ENCODE data around the gene CCDC12.

The CCDC12 gene

GRCh38 chr3:46976326-46977190, at the start of gene CCDC12:
TSS of gene CCDC12 (minus strand) at chr3:46976745. CDS start at chr3:46976732, 13 bp downstream.
- peak within 1 kb of the TSS; percentile 87 for H3K27ac ChIP-seq
- peaks cover 74 to 78% of the 10 kb centered on the region in 2 experiments for H3K4me1 ChIP-seq (ENCODE audit: control insufficient read depth in 1 of 2, insufficient read depth in 1 of 2, low read depth in 1 of 2, low read length in 1 of 2)
- TF ChIP-seq, protein P1, sequence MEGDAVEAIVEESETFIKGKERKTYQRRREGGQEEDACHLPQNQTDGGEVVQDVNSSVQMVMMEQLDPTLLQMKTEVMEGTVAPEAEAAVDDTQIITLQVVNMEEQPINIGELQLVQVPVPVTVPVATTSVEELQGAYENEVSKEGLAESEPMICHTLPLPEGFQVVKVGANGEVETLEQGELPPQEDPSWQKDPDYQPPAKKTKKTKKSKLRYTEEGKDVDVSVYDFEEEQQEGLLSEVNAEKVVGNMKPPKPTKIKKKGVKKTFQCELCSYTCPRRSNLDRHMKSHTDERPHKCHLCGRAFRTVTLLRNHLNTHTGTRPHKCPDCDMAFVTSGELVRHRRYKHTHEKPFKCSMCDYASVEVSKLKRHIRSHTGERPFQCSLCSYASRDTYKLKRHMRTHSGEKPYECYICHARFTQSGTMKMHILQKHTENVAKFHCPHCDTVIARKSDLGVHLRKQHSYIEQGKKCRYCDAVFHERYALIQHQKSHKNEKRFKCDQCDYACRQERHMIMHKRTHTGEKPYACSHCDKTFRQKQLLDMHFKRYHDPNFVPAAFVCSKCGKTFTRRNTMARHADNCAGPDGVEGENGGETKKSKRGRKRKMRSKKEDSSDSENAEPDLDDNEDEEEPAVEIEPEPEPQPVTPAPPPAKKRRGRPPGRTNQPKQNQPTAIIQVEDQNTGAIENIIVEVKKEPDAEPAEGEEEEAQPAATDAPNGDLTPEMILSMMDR (IDR thresholded peaks at IDR 0.05): peak; percentile 29
- H3K9me3 ChIP-seq: no peaks in the 10 kb centered on the region
- peak within 1 kb of the TSS; percentile 79 to 87 for H3K4me3 ChIP-seq (ENCODE audit: low read depth in 1 of 2, low read length in 1 of 2)
- H3K36me3 ChIP-seq: no peaks in the 10 kb centered on the region
- no peaks in the 10 kb centered on the region for H3K27me3 ChIP-seq

GRCh38 chr3:47024932-47025331, 48.4 kb upstream of the CCDC12 start:
- H3K4me3 ChIP-seq (ENCODE audit: low read depth in 1 of 2, low read length in 1 of 2): no peak overlapping the region
- H3K27ac ChIP-seq: no peak overlapping the region
- H3K4me1 ChIP-seq (ENCODE audit: control insufficient read depth in 1 of 2, insufficient read depth in 1 of 2, low read depth in 1 of 2, low read length in 1 of 2): no peaks in the 10 kb centered on the region
- H3K36me3 ChIP-seq: peaks cover 9% of the 10 kb centered on the region
- no peaks in the 10 kb centered on the region for H3K9me3 ChIP-seq
- H3K27me3 ChIP-seq: no peaks in the 10 kb centered on the region
- TF ChIP-seq, protein P1 (IDR thresholded peaks at IDR 0.05): no peak

GRCh38 chr3:47022641-47023071, 46.1 kb upstream of the CCDC12 start:
- TF ChIP-seq, protein P1 (IDR thresholded peaks at IDR 0.05): no peak
- Histone ChIP-seq H3K4me1 (ENCODE audit: control insufficient read depth in 1 of 2, insufficient read depth in 1 of 2, low read depth in 1 of 2, low read length in 1 of 2) (peaks cover 12 to 13% of the 10 kb centered on the region in 2 experiments), H3K27ac (no peak overlapping the region), H3K36me3 (peaks cover 11% of the 10 kb centered on the region), H3K4me3 (ENCODE audit: low read depth in 1 of 2, low read length in 1 of 2) (no peak overlapping the region), H3K9me3 (no peaks in the 10 kb centered on the region), H3K27me3 (no peaks in the 10 kb centered on the region)

DNA sequence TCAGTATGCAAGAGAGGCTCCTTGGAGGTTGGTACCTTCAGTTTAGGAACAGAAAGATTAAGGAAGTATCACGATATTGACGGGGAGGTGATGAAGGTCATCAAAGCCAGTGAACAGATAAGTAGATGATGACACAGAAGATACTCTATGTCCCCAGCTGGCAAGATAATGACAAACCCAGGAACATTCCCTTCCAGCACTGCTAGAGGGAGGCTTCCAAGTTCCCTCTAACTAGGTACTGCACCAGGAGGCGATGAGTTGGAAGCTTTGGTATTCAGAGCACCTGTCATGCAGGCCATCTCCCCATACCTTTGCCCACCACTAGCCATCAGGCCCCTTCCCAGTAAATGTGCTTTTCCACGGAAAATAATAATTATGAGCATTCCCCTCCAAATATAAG, 43.8 kb upstream of the CCDC12 start:
- Histone ChIP-seq H3K4me1 (ENCODE audit: control insufficient read depth in 1 of 2, insufficient read depth in 1 of 2, low read depth in 1 of 2, low read length in 1 of 2) (peaks cover 25% of the 10 kb centered on the region in 2 experiments), H3K27me3 (no peaks in the 10 kb centered on the region), H3K4me3 (ENCODE audit: low read depth in 1 of 2, low read length in 1 of 2) (no peak overlapping the region), H3K27ac (no peak overlapping the region), H3K36me3 (peaks cover 28% of the 10 kb centered on the region), H3K9me3 (no peaks in the 10 kb centered on the region)
- TF ChIP-seq, protein P1 (IDR thresholded peaks at IDR 0.05): no peak

DNA sequence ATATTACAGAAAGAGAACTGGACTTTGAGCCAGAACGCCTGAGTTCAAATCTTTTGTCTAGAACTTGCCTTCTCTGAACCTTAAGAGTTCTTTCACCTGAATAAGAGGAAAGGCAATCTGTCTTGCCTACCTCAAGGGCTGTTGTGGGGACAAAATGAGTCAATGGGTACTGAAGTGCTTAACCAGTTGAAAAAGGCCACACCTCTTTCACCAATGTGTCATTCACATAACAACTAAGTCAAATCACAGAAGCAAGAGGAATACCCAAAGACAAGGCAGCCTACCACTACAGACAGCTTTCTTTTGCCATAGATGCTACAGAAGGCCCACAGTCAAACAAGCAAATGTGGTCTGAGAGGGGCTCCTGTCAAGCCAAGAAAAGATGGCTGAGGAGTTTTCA, 42.7 kb upstream of the CCDC12 start:
- Histone ChIP-seq H3K27ac (peak overlapping the region; percentile 75), H3K27me3 (no peaks in the 10 kb centered on the region), H3K36me3 (peaks cover 37% of the 10 kb centered on the region), H3K4me1 (ENCODE audit: control insufficient read depth in 1 of 2, insufficient read depth in 1 of 2, low read depth in 1 of 2, low read length in 1 of 2) (peaks cover 25% of the 10 kb centered on the region in 2 experiments), H3K4me3 (ENCODE audit: low read depth in 1 of 2, low read length in 1 of 2) (no peak overlapping the region), H3K9me3 (no peaks in the 10 kb centered on the region)
- TF ChIP-seq, protein P1 (IDR thresholded peaks at IDR 0.05): no peak
